HG02759 (cell line): ENCODE data around the gene OPHN1.

ENCODE experiments used
- ATAC-seq: cut with Tn5 transposase; IDR thresholded peaks from one replicate; pipeline ENCODE4 v1.9.1; 2021; ENCODE audit warnings: mild to moderate bottlenecking, moderate library complexity; ENCODE audit not compliant: unreplicated experiment

Gene OPHN1, protein sequence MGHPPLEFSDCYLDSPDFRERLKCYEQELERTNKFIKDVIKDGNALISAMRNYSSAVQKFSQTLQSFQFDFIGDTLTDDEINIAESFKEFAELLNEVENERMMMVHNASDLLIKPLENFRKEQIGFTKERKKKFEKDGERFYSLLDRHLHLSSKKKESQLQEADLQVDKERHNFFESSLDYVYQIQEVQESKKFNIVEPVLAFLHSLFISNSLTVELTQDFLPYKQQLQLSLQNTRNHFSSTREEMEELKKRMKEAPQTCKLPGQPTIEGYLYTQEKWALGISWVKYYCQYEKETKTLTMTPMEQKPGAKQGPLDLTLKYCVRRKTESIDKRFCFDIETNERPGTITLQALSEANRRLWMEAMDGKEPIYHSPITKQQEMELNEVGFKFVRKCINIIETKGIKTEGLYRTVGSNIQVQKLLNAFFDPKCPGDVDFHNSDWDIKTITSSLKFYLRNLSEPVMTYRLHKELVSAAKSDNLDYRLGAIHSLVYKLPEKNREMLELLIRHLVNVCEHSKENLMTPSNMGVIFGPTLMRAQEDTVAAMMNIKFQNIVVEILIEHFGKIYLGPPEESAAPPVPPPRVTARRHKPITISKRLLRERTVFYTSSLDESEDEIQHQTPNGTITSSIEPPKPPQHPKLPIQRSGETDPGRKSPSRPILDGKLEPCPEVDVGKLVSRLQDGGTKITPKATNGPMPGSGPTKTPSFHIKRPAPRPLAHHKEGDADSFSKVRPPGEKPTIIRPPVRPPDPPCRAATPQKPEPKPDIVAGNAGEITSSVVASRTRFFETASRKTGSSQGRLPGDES

DNA sequence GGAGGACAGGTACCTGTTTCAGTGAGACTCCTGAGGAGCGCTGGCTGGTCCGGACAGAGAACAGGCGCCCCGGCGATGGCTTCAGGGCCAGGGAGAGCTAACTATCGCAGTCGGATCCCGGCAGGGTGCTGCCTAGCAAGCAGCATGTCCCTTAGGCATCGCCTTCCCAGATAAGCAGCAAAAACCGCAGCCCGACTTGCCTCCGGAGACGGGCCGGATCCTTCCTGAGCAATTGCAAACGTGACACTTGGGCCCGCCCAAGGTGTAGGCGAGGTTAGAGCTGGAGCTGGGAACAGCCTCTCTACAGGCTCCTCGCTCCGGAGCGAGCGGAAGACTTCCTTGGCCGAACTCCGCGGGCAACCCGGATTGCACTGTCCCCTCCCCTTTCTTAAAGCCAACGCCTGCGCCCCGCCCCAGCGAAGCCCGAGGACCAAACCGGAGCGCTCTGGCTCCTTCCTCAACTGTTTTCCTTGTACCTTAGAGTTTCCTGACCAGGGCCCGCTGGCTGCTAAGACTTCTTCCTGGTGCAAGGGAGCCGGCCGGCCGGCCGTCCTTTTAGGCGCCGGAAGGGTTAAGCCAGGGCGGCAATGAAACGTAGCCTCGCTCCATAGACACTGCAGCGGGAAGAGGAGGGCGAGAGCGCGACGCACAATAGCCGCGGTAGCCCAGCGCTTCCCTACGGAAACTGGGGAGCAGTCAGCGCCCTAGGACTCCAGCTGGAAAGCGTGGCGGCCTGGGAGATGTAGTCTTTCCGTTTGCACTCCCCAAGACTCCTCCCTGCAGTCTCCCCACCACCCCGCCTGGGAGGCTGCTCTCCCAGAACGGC is at the start of gene OPHN1:
Gene OPHN1, minus strand, starts transcription at position 341 of the 826 bp plus-strand sequence. CDS start 475 bp downstream, outside the sequence.
- no peak for ATAC-seq

DNA sequence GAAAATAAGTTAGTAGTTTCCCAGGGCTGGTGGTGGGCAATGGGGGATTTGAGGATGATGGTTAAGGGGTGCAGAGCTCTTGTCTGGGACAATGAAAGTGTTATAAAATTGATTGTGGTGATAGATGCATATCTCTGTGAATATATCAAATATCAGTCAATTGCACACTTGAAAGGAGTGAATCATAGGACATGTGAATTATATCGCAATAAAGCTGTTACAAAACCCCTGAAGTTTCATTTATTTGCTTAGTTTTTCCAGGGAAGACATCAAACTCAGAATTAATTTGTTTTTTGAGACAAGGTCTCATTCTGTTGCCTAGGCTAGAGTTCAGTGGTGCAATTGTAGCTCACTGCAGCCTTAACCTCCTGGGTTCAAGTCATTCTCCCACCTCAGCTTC is 47.7 kb upstream of the OPHN1 start:
- ATAC-seq: no peak

DNA sequence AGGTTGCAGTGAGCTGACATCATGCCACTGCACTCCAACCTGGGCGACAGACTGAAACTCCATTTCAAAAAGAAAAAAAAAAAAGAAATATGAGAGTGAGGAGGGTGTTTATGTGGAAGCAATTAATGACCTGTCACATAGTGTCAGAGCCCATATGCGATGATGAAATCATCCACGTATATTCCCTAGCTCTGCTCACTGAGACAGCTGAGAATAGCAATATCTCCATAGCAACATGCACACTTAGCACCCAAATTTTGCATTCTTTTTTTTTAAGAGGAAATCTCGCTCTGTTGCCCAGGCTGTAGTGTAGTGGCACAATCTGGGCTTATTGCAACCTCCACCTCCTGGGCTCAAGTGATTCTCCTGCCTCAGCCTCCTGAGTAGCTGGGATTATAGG is 31.5 kb upstream of the OPHN1 start:
- ATAC-seq: no peak

DNA sequence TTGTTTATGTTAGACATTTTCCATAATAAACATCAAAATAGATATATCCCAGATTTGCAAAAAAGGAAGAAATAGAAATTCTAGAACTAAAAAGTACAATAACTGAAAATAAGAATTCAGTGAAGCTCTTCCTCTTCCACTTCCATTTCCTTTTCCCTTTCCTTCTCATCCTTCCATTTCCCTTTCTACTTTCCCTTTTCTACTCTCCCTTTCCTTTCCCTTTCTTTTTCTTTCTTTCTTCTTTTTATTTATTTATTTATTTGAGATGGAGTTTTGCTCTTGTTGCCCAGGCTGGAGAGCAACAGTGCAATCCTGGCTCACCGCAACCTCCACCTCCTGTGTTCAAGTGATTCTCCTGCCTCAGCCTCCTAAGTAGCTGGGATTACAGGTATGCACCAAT is 30.6 kb upstream of the OPHN1 start:
- ATAC-seq: no peak

DNA sequence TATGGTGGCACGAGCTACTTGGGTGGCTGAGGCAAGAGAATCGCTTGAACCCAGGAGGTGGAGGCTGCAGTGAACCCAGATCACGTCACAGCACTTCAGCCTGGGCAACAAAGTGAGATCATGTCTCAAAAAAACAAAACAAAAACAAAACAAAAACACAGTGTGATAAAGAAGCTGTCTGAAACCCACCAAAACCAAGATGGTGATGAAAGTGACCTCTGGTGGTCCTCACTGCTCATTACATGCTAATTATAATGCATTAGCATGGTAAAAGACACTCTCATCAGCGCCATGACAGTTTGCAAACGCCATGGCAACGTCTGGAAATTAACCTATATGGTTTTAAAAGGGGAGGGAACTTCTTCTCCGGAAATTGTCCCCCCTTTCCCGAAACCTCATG is 29.4 kb upstream of the OPHN1 start:
- ATAC-seq: peak; percentile 59

DNA sequence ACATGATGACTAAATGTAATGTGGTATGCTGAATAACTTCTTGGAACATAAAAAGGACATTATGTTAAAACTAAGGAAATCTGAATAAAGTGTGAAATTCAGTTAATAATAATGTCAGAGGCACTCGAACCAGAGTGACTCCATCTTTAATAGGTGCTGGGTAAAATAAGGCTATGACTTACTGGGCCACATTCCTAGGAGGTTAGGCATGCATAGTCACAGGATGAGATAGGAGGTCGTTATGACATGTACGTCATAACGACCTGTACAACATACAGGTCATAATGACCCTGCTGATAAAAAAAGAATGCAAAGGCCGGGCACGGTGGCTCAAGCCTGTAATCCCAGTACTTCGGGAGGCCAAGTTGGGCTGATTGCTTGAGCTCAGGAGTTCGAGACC is 28.9 kb upstream of the OPHN1 start:
- ATAC-seq: no peak

DNA sequence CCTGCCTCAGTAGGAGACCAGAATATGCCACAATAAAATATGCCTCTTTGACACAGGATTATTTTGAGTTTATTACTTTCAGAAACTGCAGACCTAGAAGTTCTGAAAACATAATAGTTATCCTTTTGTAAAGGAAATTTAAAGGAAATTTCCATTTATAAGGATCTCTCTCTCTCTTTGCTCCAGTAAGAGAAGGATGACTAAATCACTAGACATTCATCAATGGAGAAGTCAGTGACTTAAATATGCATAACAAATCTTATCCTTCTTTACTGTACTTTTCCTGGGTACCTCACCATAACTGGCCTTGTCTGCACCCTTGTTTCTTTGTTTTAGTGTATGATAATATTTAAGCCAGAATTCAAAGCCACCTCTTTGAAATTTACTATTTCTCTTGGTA is 28.3 kb upstream of the OPHN1 start:
- ATAC-seq: no peak

DNA sequence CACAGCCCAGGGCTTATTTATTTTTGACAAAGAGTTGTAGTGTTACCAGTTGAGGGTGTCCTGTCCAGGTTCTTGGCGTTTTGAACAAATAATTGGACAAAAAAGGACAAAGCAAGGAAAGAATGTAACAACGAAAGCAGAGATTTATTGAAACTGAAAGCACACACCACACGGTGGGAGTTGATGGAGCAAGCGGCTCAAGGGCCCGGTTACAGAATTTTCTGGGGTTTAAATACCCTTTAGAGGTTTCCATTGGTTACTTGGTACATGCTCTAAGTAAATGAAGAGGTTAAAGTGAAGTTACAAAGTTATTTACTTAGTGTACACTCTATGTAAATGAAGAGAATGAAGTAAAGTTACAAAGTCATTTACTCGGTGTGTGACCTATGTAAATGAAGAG is 27.8 kb upstream of the OPHN1 start:
- ATAC-seq: no peak

DNA sequence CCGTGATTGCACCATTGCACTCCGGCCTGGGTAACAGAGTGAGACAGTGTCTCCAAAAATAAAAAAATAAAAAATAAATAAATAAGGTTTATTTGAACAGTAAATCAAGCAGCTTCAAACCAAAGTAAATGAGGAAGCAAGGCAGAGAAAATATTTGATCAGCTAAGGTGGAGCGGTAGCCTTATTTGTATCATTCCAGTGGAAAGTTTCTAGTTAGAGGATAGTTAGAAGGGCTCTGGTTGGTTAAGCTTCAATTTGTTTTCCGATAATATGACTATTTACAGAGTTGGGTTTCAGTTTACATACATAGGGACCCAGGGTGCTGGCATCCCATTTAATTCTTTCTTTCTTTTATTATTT is 21.8 kb upstream of the OPHN1 start:
- ATAC-seq: no peak

DNA sequence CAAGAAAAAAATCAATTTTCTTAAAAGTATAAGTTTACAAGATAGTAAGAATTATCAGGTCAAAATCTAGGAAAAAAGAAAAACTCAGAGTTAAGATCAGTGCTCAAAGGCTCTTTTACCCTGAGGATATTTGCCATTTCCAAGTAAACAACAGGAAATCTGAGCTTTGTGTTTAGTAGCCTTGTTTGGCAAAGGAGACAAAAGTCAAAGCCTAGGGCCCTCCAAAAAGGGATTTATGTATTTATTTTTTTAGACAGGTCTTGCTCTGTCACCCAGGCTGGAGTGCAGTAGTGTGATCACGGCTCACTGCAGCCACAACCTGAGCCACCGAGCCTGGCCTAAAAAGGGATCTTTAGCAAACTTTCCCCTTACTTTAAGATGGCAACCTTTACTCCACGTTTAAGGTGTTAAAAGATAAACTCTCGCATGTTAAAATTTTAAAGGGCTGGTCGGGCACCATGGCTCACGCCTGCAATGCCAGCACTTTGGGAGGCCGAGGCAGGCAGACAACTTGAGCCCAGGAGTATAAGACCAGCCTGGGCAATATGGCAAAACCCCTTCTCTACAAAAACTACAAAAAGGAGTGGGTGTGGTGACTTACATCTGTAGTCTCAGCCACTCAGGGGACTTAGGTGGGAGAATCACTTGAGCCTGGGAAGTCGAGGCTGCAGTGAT is 21.3 kb upstream of the OPHN1 start:
- ATAC-seq: no peak

DNA sequence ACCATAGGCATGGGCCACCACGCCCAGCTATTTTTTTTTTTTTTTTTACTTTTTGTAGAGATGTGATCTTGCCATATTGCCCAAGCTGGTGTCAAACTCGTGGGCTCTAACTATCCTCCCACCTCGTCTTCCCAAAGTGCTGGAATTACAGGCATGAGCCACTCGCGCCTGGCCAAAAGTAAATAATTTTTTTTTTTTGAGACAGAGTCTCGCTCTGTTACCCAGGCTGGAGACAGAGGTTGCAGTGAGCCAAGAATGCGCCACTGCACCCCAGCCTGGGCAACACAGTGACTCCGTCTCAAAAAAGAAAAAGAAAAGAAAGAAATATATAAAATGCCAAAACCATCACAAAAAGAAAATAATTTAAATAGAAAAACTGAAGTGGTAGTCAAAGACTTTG is 18.4 kb upstream of the OPHN1 start:
- ATAC-seq: no peak

DNA sequence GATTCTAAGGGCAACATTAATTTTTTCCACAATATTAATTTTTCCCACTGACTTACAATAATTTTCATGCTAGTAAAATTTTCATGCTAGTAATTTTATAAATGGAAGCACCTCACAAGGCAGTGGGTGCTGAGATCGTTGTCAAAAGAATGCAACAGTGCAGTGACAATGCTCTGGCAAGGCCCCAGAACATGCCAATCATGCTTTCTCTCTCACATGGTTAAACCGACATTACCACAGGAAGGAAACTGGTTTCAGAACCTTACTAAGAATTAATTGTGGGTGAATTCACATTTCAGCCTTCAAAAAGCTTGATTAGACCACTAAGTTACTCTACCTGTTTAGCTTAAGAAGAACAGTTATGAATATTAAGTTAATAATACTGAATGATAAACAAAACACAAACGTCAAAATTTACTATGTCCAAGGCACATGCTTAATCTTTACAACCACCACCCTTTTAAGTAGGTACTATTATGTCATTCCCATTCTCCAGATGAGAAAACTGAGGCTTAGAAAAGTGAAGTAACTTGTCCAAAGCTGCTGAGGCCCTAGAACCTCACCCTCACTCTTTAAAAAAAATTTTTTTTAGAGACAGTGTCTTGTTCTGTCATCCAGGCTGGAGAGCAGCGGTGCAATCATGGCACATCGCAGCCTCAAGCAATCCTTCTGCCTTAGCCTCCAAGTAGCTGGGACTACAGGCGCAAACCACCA is 10.0 kb upstream of the OPHN1 start:
- ATAC-seq: peak; percentile 54

DNA sequence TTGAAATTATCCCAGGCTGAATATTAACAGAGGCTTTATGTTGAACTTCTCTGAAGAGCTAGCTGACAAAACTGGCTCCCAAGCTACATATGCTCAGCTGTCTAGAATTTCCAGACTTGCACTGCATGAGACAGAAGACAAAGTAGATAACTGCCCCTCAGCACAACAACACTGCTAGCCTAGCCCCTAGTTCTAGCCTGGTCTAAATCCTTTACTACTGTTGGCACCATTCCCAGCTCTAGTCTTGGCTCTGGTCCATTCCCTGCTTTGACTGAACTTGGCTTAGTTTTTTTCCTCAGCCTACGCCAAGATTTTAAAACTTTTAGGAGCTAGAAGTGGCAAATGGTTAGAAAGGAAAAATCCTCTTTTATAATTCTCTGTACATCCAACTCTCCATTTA is 7.6 kb upstream of the OPHN1 start:
- no peak for ATAC-seq

DNA sequence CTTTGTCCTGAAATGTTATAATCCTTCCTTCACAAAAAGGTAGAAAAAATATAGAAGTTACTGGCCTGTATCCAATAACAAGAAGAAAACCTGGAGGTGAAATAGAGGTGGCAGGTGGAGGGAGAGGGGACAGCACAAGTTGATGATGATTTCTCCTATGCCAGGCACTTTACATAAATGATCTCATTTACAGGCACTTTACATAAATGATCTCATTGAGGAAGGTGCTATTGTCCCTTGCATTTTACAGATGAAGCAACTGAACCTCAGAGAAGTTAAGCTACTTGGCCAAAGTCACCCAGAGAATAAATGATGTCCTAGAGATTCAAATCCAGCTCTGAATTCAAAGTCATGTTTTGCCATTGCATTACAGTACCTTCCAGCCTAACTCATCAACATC is 7.1 kb upstream of the OPHN1 start:
- ATAC-seq: no peak

DNA sequence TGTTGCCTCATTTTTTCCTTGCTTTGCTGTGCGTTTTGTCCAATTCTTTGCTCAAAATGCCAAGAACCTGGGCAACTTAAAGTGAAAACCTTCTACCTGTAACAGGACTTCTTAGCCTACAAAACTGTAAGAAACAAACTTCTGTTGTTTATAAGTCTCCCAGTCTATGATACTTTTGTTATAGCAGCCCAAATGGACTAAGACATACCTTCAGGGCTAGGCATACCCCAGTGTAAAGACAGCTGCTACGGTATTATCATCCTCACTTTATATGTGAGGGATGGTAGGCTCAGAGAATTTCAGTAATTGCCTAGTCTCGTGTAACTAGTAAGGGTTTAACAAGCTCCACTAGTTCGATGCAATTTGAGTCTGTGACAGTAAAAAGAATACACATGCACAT is 6.0 kb upstream of the OPHN1 start:
- ATAC-seq: no peak

DNA sequence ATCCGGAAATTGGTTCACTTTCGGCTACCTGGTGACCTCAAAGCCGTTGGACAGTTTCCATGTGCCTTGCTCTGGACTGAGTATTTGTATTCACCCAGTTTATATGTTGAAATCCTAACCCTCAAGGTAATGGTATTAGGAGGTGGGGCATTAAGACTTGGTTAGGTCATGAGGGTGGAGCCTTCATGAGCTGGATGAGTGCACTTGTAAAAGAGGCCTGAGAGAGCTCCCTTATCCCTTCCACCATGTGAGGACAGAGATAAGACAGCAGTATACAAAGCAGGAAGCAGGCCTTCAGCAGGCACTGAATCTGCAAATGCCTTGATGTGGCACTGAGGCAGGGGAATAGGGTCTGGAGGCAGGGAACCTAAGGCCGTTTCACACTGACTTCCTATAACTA is 5.3 kb upstream of the OPHN1 start:
- no peak for ATAC-seq

DNA sequence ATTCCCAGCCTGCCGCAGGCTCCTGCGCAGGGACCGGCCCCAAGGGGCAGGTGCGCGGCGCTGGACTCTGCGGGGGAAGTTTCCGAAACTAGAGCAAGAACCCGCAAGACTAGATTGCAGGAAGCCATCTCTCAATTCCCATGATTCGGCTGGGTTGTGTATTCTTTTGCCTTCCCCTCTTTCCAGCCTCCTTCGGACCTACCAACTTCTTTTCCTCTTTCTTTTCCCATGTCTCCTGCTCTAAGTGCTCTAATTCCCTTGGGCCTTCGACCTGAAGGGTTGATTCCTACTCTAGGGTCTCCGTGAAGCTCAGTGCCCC is 645 bp upstream of the OPHN1 start:
- ATAC-seq: no peak

DNA sequence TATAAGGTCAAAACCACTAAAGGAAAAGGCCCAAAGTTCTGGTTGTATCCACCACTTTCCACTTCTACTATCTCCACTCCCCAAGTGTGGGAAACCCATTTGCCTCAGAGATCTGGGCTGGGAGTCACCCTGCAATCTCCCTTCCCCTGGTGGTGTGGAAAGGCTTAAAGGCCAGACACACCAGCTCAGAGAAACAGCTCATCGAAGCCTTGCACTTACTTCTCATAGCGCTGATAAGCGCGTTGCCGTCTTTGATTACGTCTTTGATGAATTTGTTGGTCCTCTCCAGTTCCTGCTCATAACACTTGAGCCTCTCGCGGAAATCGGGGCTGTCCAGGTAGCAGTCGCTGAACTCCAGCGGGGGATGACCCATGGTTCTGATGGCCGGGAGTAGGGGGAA is 647 bp downstream of the OPHN1 start:
- ATAC-seq: no peak

DNA sequence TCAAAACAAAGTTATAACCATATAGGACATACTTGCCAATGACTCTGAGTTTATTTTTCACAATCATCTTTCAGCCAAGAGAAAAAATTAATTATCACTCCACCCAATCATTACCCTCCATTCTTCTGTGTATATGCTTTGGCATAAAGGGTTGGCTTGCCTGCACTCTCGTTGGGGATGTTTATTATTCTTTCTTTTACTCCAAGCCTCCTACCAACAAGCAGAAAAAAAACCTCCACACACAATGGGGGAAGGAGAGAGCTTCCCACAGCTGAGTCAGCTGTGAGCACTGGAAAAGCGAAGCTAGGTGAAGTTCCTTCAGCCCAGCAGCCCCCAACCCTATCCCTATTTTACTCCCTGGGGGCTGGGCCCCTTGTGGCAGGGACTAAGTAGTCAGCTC is 1.5 kb downstream of the OPHN1 start:
- ATAC-seq: no peak

DNA sequence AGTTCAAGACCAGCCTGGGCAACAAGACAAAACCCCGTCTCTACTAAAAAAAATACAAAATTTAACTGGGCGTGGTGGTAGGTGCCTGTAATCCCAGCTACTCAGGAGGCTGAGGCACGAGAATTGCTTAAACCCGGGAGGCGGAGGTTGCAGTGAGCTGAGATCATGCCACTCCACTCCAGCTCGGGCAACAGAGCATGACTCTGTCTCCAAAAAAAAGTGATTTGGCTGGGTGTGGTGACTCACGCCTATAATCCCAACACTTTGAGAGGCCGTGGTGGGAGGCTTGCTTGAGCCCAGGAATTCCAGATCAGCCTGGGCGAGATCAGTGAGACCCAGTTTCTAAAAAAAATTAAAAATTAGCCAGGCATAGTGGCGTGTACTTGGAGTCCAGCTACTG is 4.1 kb downstream of the OPHN1 start:
- no peak for ATAC-seq

DNA sequence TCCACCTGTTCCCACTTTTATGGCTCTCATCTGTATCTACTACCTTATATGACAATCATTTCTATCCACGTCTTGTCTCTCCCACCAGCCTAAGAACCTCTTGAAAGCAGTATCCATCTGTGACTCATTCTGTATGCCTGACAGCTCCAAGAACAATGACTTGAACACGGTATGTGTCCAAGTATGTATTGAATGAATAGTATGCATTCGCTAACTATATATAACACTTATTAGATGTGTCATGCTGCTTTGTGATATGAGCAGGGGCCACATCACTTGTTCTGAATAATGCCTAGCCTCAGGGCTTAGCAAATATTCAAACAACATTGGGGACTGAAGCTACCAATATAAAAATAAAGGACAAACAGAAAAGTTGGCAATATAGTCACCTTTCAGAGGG is 4.9 kb downstream of the OPHN1 start:
- no peak for ATAC-seq
